ENCODE results near the gene RASA2.

DNA sequence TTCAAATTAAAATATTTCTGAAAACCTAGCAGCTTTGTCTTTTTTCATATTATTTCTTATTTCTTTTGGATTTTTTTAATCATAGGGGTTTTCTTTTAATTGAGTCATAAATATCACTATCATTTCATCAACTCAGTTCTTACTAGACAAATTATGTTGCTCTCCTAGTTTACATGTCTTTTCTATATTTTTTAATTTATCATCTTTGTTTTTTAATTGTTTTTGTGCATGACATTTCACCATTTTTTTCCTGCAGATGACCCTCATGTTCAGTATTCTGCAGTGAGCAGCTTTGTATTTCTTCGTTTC lies 89.9 kb downstream of the RASA2 start:
- TF ChIP-seq, protein P1, sequence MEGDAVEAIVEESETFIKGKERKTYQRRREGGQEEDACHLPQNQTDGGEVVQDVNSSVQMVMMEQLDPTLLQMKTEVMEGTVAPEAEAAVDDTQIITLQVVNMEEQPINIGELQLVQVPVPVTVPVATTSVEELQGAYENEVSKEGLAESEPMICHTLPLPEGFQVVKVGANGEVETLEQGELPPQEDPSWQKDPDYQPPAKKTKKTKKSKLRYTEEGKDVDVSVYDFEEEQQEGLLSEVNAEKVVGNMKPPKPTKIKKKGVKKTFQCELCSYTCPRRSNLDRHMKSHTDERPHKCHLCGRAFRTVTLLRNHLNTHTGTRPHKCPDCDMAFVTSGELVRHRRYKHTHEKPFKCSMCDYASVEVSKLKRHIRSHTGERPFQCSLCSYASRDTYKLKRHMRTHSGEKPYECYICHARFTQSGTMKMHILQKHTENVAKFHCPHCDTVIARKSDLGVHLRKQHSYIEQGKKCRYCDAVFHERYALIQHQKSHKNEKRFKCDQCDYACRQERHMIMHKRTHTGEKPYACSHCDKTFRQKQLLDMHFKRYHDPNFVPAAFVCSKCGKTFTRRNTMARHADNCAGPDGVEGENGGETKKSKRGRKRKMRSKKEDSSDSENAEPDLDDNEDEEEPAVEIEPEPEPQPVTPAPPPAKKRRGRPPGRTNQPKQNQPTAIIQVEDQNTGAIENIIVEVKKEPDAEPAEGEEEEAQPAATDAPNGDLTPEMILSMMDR (IDR thresholded peaks at IDR 0.05), result no peak
- TF ChIP-seq POLR2A (IDR thresholded peaks at IDR 0.05), result no peak
